Measurements from ENCODE around the gene FANCD2. TPM values are rescaled to one million over a fixed set of nuclear protein-coding genes. Genes with fewer than 3 reads are reported as not detected.

FANCD2 gene
- 5.0 and 6.7 TPM in 2 replicates for polyA plus RNA-seq

GRCh38 chr3:10026084-10026890 is at the start of gene FANCD2:
FANCD2 (plus strand) TSS chr3:10026437; CDS start chr3:10028658, 2,221 bp downstream.

GRCh38 chr3:10108091-10108490 is 81.9 kb downstream of the FANCD2 start, which contains the start of gene FANCD2OS:
FANCD2OS (minus strand) TSS chr3:10108255; CDS start chr3:10104774, 3,481 bp downstream.

GRCh38 chr3:10115326-10116137 is 89.3 kb downstream of the FANCD2 start, which contains the start of gene BRK1:
BRK1 (plus strand) TSS chr3:10115675; CDS start chr3:10115702, 27 bp downstream.

Other genes with a start within 250 kb of the FANCD2 start
- 12.9 and 15.4 TPM in 2 replicates for gene TADA3, start 234.0 kb upstream of the FANCD2 start, polyA plus RNA-seq
- gene ARPC4, start 233.4 kb upstream of the FANCD2 start, polyA plus RNA-seq = 63.2 and 66.1 TPM in 2 replicates
- gene TTLL3, start 216.2 kb upstream of the FANCD2 start, polyA plus RNA-seq = 3.5 and 13.1 TPM in 2 replicates
- 43.3 and 50.7 TPM in 2 replicates for gene RPUSD3, start 182.4 kb upstream of the FANCD2 start, polyA plus RNA-seq
- not detected in 2 replicates for gene CIDEC, start 146.2 kb upstream of the FANCD2 start, polyA plus RNA-seq
- gene JAGN1, start 135.8 kb upstream of the FANCD2 start, polyA plus RNA-seq = 73.1 and 97.0 TPM in 2 replicates
- gene IL17RE, start 123.6 kb upstream of the FANCD2 start, polyA plus RNA-seq = 0.42 TPM in 1 of 2 replicates, not detected in the other
- gene IL17RC, start 109.3 kb upstream of the FANCD2 start, polyA plus RNA-seq = not detected in 2 replicates
- 118 and 135 TPM in 2 replicates for gene CRELD1, start 92.6 kb upstream of the FANCD2 start, polyA plus RNA-seq
- 4.9 and 5.1 TPM in 2 replicates for gene PRRT3, start 74.0 kb upstream of the FANCD2 start, polyA plus RNA-seq
- gene EMC3, start 39.6 kb upstream of the FANCD2 start, polyA plus RNA-seq = 277 and 423 TPM in 2 replicates
- gene FANCD2OS, start 81.8 kb downstream of the FANCD2 start, polyA plus RNA-seq = not detected in 2 replicates
- gene BRK1, start 89.2 kb downstream of the FANCD2 start, polyA plus RNA-seq = 377 and 495 TPM in 2 replicates
- gene VHL, start 115.3 kb downstream of the FANCD2 start, polyA plus RNA-seq = 0.80 and 3.0 TPM in 2 replicates
- gene IRAK2, start 138.5 kb downstream of the FANCD2 start, polyA plus RNA-seq = 0.20 and 0.55 TPM in 2 replicates
- gene TATDN2, start 222.0 kb downstream of the FANCD2 start, polyA plus RNA-seq = 2.6 and 4.9 TPM in 2 replicates